ENCODE results near the gene WWP2.
"Not testable (repeated sequence)": the region's sequence is repeated elsewhere in the genome, so short reads cannot be mapped to it uniquely, and the experiment has no call there.

The WWP2 gene

DNA sequence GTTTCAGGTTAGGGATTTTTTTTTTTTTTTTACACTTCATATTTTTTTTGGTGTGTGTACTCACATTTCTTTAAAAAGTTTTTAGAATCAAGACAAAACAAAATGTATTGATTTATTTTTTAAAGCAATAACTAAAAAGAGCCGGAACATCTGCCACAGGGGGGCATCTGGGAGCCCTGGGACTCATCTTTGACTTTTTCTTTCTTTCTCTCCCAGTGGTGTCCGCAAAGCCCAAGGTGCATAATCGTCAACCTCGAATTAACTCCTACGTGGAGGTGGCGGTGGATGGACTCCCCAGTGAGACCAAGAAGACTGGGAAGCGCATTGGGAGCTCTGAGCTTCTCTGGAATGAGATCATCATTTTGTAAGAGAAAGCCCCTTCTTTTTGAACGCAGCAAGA is 36.3 kb downstream of the WWP2 start:
- TF ChIP-seq, protein P1, sequence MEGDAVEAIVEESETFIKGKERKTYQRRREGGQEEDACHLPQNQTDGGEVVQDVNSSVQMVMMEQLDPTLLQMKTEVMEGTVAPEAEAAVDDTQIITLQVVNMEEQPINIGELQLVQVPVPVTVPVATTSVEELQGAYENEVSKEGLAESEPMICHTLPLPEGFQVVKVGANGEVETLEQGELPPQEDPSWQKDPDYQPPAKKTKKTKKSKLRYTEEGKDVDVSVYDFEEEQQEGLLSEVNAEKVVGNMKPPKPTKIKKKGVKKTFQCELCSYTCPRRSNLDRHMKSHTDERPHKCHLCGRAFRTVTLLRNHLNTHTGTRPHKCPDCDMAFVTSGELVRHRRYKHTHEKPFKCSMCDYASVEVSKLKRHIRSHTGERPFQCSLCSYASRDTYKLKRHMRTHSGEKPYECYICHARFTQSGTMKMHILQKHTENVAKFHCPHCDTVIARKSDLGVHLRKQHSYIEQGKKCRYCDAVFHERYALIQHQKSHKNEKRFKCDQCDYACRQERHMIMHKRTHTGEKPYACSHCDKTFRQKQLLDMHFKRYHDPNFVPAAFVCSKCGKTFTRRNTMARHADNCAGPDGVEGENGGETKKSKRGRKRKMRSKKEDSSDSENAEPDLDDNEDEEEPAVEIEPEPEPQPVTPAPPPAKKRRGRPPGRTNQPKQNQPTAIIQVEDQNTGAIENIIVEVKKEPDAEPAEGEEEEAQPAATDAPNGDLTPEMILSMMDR (conservative IDR thresholded peaks at IDR 0.05; ENCODE audit: low read length): no peak; the same call in 1 of the 2 replicates
- H4K20me1 ChIP-seq (ENCODE audit: insufficient read depth, low read length, poor library complexity, severe bottlenecking): peaks cover 7% of the 10 kb centered on the region
- H3K36me3 ChIP-seq (ENCODE audit: insufficient read depth, low read length): peaks cover 23% of the 10 kb centered on the region; the same call in 1 of the 2 replicates
- no peaks in the 10 kb centered on the region for H3K9me3 ChIP-seq (ENCODE audit: insufficient read depth, low read depth, low read length)
- H3K4me1 ChIP-seq (ENCODE audit: insufficient read depth, low read length, poor library complexity, severe bottlenecking): no peaks in the 10 kb centered on the region
- H3K9ac ChIP-seq (ENCODE audit: low read depth, low read length, poor library complexity, severe bottlenecking): no peak overlapping the region
- H3K4me3 ChIP-seq (ENCODE audit: low read length, poor library complexity, severe bottlenecking): no peak overlapping the region
- no peaks in the 10 kb centered on the region for H3K79me2 ChIP-seq (ENCODE audit: insufficient read depth, low read length)
- H3K4me2 ChIP-seq (ENCODE audit: low read depth, low read length, poor library complexity, severe bottlenecking): no peak overlapping the region
- H3K9me2 ChIP-seq (replicated peaks; ENCODE audit: low read depth, low read length): no peaks in the 10 kb centered on the region
- H3K27me3 ChIP-seq (ENCODE audit: insufficient read depth, low read length, poor library complexity, severe bottlenecking): no peaks in the 10 kb centered on the region
- no peaks in the 10 kb centered on the region for H3F3A ChIP-seq (ENCODE audit: low read depth)
- no peak overlapping the region for H2AFZ ChIP-seq (ENCODE audit: low read length)

DNA sequence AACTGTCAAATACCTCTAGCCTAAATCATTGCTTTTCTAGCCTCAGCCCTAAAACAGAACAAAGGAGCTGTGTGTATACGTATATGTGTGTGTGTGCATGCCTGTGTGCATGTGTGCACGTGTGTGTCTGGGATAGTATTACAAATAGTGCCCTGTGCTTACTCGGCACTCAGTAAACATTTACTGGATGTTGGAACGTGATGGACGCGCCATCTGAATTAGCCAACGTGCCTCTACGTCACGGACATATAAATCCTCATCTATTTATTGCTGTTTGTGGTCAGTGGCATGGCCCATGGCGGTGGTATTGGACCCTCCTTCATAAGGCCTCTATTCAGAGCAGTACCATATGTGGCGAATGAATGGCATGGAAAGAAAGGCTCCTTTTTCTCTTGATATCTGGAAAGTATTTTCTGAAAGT is 37.5 kb downstream of the WWP2 start:
- Histone ChIP-seq H3K9ac (ENCODE audit: low read depth, low read length, poor library complexity, severe bottlenecking) (no peak overlapping the region), H2AFZ (ENCODE audit: low read length) (no peak overlapping the region), H3F3A (ENCODE audit: low read depth) (no peaks in the 10 kb centered on the region), H3K4me1 (ENCODE audit: insufficient read depth, low read length, poor library complexity, severe bottlenecking) (no peaks in the 10 kb centered on the region), H3K36me3 (ENCODE audit: insufficient read depth, low read length) (peaks cover 23% of the 10 kb centered on the region; the same call in 1 of the 2 replicates), H3K9me2 (replicated peaks; ENCODE audit: low read depth, low read length) (no peaks in the 10 kb centered on the region), H4K20me1 (ENCODE audit: insufficient read depth, low read length, poor library complexity, severe bottlenecking) (peaks cover 7% of the 10 kb centered on the region), H3K9me3 (ENCODE audit: insufficient read depth, low read depth, low read length) (no peaks in the 10 kb centered on the region), H3K79me2 (ENCODE audit: insufficient read depth, low read length) (no peaks in the 10 kb centered on the region), H3K4me3 (ENCODE audit: low read length, poor library complexity, severe bottlenecking) (no peak overlapping the region), H3K4me2 (ENCODE audit: low read depth, low read length, poor library complexity, severe bottlenecking) (no peak overlapping the region), H3K27me3 (ENCODE audit: insufficient read depth, low read length, poor library complexity, severe bottlenecking) (no peaks in the 10 kb centered on the region)
- TF ChIP-seq EZH2phosphoT487 (IDR thresholded peaks at IDR 0.05; ENCODE audit: borderline replicate concordance): no peak
- TF ChIP-seq, protein P1 (conservative IDR thresholded peaks at IDR 0.05; ENCODE audit: low read length): no peak

DNA sequence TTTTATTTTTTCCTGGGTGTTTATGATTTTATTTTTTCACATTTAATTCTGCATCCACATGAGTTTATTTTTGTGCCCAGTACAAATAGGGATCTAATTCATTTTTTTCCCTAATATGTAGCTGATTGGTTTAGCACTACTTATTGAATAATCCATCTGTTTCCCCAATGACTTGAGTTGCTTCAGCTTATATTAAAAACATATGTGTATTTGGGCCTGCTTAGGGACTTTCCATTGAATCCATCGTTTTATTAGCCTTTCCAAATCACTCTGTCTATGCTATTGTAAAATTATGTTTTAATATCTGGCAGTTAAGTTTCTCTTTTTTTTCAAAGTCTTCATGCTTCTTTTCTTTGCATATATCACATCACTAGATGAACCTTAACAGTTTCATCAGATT is 42.2 kb downstream of the WWP2 start:
- Histone ChIP-seq H3K9me2 (replicated peaks; ENCODE audit: low read depth, low read length) (no peaks in the 10 kb centered on the region), H3K4me2 (ENCODE audit: low read depth, low read length, poor library complexity, severe bottlenecking) (no peak overlapping the region), H3K79me2 (ENCODE audit: insufficient read depth, low read length) (no peaks in the 10 kb centered on the region), H2AFZ (ENCODE audit: low read length) (no peak overlapping the region), H3K9ac (ENCODE audit: low read depth, low read length, poor library complexity, severe bottlenecking) (no peak overlapping the region), H3K36me3 (ENCODE audit: insufficient read depth, low read length) (peaks cover 15% of the 10 kb centered on the region; the same call in 1 of the 2 replicates), H3K9me3 (ENCODE audit: insufficient read depth, low read depth, low read length) (no peaks in the 10 kb centered on the region), H3F3A (ENCODE audit: low read depth) (no peaks in the 10 kb centered on the region), H3K4me3 (ENCODE audit: low read length, poor library complexity, severe bottlenecking) (no peak overlapping the region), H3K27me3 (ENCODE audit: insufficient read depth, low read length, poor library complexity, severe bottlenecking) (no peaks in the 10 kb centered on the region), H4K20me1 (ENCODE audit: insufficient read depth, low read length, poor library complexity, severe bottlenecking) (no peaks in the 10 kb centered on the region), H3K4me1 (ENCODE audit: insufficient read depth, low read length, poor library complexity, severe bottlenecking) (no peaks in the 10 kb centered on the region)
- TF ChIP-seq, protein P1 (conservative IDR thresholded peaks at IDR 0.05; ENCODE audit: low read length): no peak
- TF ChIP-seq EZH2phosphoT487 (IDR thresholded peaks at IDR 0.05; ENCODE audit: borderline replicate concordance): no peak

DNA sequence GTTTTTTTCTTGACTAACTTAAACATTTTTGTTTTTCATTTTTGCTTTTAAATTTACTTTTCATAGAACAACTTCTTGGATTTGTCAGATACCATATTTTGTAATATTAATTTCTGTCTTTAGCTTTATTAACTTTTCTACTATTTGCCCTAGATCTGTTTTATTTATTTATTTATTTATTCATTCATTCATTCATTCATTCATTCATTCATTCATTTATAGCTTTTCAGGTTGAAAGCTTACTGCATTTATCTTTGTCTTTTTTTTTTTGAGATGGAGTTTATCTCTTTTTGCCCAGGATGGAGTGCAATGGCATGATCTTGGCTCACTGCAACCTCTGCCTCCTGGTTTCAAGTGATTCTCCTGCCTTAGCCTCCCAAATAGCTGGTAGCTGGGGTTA is 44.6 kb downstream of the WWP2 start:
- not testable (repeated sequence) for H3K9me2 ChIP-seq (replicated peaks; ENCODE audit: low read depth, low read length); H3K27me3 ChIP-seq (ENCODE audit: insufficient read depth, low read length, poor library complexity, severe bottlenecking); H3K9ac ChIP-seq (ENCODE audit: low read depth, low read length, poor library complexity, severe bottlenecking); H2AFZ ChIP-seq (ENCODE audit: low read length); H3K79me2 ChIP-seq (ENCODE audit: insufficient read depth, low read length); H4K20me1 ChIP-seq (ENCODE audit: insufficient read depth, low read length, poor library complexity, severe bottlenecking); H3K4me1 ChIP-seq (ENCODE audit: insufficient read depth, low read length, poor library complexity, severe bottlenecking); H3F3A ChIP-seq (ENCODE audit: low read depth); H3K9me3 ChIP-seq (ENCODE audit: insufficient read depth, low read depth, low read length); H3K36me3 ChIP-seq (ENCODE audit: insufficient read depth, low read length); H3K4me2 ChIP-seq (ENCODE audit: low read depth, low read length, poor library complexity, severe bottlenecking); H3K4me3 ChIP-seq (ENCODE audit: low read length, poor library complexity, severe bottlenecking)
